H7 (cell line): Measurements from ENCODE around the gene SEC14L1. TPM values are rescaled to one million over a fixed set of nuclear protein-coding genes. Genes with fewer than 3 reads are reported as not detected.
"Not testable (repeated sequence)": the region's sequence is repeated elsewhere in the genome, so short reads cannot be mapped to it uniquely, and the experiment has no call there.

ENCODE experiments used
- DNase-seq: peaks from one replicate; pipeline ENCODE4 v3.0.0; 2012
- H3K27me3 ChIP-seq: 2 replicates; pipeline ENCODE4 v1.6.0; 2011; ENCODE audit warnings: mild to moderate bottlenecking, low read length; ENCODE audit not compliant: control insufficient read depth, insufficient read depth
- H3K36me3 ChIP-seq: replicated peaks from 2 replicates; pipeline ENCODE4 v1.5.1; 2011; ENCODE audit warnings: low read length; ENCODE audit not compliant: control insufficient read depth, insufficient read depth
- H3K4me3 ChIP-seq: 2 replicates; pipeline ENCODE4 v1.5.1; 2011; ENCODE audit warnings: low read depth, mild to moderate bottlenecking, control low read depth, low read length, moderate library complexity; ENCODE audit not compliant: insufficient read depth
- total RNA-seq: library from RNA; depleted of rRNA; stranded (reverse); fragments of >200 nt; shearing (Covaris generic); gene quantifications from 2 replicates; pipeline ENCODE4 v1.2.3, GENCODE V29; 2014

Gene SEC14L1
- total RNA-seq, 1 experiment from 2014 or later, result 45.9 TPM

DNA sequence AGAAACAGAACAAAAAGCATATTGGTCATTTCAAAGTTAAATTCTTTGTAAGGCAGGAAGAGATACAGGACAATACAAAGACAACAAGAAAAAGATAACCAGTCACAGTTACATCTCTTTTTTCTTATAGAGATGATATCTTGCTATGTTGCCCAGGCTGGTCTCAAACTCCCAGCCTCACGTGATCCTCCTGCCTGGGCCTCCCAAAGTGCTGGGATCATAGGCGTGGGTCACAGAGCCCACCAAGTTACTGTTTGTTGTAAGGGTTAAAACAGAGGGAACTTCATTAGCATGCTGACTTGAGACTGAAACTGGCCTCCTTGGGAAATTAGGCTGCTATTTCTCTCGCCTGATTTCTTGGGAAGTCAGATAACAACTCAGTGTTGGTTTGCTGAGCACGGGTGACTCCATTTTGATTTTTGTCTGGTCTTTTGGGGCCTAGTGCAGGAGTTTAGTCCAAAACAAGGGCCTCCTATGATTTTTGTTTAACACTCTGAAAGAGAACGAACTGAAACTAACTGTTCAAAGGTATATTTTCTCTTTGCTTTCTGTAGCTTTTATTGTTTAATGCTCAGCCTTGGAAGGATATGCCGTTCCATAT lies 31.5 kb upstream of the SEC14L1 start:
- Histone ChIP-seq H3K36me3 (no peaks in the 10 kb centered on the region), H3K4me3 (no peak overlapping the region), H3K27me3 (no peaks in the 10 kb centered on the region)
- no peak for DNase-seq

DNA sequence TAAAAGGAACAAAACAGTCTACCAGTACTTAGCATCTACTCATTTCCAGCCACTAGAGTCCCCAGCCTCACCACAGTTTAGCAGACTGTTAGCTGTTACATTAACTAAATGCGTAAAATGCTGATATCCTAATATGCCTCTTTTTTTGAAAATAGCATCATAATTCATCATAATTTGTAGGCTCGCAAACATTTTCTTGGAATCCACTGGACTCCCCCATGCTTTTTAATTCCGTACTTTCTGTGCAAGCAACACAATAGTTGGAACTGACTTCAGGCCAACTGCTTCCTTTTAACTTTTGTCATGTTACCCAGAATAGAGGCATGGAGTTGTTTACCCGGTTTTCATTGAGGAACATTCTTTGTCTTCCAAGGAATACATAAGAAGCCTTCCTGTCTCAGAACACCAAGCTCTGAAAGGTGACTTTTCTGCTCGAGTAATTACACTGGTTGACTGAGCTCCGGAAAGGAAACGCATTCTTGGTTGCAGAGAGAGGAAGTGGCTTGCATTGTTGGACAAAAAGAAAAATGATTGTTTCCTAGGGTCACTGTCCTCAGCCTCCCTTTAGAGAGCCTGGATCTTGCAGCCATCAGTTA lies 30.9 kb upstream of the SEC14L1 start:
- H3K27me3 ChIP-seq, result no peaks in the 10 kb centered on the region
- DNase-seq, result no peak
- H3K4me3 ChIP-seq, result no peak overlapping the region
- no peaks in the 10 kb centered on the region for H3K36me3 ChIP-seq

GRCh38 chr17:77111165-77111933 lies 29.4 kb upstream of the SEC14L1 start:
- H3K27me3 ChIP-seq, H3K4me3 ChIP-seq, DNase-seq, H3K36me3 ChIP-seq: not testable (repeated sequence)

DNA sequence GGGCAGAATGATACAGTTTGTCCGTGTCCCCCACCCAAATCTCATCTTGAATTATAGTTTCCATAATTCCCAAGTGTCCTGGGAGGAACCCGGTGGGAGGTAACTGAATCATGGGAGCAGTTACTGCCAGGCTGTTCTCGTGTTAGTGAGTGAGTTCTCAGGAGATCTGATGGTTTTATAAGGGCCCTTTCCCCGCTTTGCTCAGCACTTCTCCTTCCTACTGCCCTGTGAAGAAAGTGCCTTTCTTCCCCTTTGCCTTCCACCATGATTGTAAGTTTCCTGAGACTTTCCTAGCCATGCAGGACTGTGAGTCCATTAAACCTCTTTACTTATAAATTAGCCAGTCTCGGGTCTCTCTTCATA lies 28.9 kb upstream of the SEC14L1 start:
- H3K27me3 ChIP-seq, result no peaks in the 10 kb centered on the region
- H3K36me3 ChIP-seq, result no peaks in the 10 kb centered on the region
- no peak for DNase-seq
- no peak overlapping the region for H3K4me3 ChIP-seq

GRCh38 chr17:77115510-77115909 lies 25.3 kb upstream of the SEC14L1 start:
- DNase-seq, result no peak
- Histone ChIP-seq H3K27me3 (no peaks in the 10 kb centered on the region), H3K36me3 (no peaks in the 10 kb centered on the region), H3K4me3 (no peak overlapping the region)

GRCh38 chr17:77115947-77116346 lies 24.8 kb upstream of the SEC14L1 start:
- H3K4me3 ChIP-seq, result no peak overlapping the region
- H3K36me3 ChIP-seq, result no peaks in the 10 kb centered on the region
- DNase-seq, result no peak
- H3K27me3 ChIP-seq, result no peaks in the 10 kb centered on the region

DNA sequence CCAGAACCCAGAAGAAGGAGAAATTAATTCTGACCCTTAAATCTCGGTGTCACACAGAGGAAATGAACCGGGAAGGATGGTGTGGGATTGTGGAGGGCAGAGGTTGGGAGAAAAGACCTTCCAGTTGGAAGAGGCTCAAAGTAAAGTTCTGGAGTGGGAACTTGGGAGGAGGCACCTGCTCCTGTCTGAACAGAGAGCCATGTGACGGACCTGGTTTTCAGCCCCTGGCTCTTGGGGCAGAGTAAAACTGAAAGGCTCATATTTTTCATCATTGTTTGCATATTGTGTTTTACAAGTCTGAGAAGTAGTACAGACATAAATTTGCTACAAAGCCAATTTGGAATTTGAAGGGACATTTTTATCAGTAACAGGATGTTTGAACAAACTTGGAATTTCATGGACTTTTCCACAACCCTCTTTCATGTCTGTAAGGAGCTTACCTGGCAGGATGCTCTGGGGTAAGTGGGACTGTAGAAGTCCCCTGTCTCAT lies 24.4 kb upstream of the SEC14L1 start:
- Histone ChIP-seq H3K4me3 (no peak overlapping the region), H3K27me3 (no peaks in the 10 kb centered on the region), H3K36me3 (no peaks in the 10 kb centered on the region)
- DNase-seq, result no peak

GRCh38 chr17:77117415-77117814 lies 23.4 kb upstream of the SEC14L1 start:
- DNase-seq, result no peak
- H3K36me3 ChIP-seq, result no peaks in the 10 kb centered on the region
- no peaks in the 10 kb centered on the region for H3K27me3 ChIP-seq
- H3K4me3 ChIP-seq, result no peak overlapping the region

DNA sequence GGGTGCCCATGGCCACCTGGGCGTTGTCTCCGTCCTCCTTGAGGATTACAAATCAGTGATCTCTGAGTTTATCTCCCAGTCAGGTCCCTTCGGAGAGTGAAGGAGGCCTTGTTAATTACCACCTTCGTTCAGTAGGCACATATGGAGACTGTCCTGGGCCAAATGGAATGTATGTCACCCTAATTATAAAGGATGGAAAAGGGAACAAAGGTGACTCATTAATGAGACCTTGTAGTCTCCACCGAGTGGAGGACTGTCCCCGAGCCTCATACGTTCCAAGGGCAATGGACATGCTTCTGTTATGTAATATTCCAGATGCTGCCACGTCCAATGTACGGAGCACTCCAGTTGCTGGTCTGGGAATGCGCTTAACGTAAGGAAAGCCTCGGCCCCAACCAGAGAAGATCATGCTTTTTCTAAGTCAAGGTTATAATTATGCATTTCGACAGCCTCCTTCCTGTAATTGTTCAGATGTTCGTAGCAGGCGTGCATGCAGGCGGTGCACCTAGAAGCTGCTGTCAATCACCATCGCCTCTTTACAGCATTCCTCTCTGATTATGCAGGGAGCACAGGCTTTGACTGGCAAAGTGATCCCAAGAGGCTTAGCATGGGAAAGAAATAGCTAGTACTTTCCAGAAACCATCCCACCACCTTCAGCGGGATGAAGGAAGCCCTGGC lies 22.4 kb upstream of the SEC14L1 start:
- Histone ChIP-seq H3K27me3 (no peaks in the 10 kb centered on the region), H3K4me3 (no peak overlapping the region), H3K36me3 (no peaks in the 10 kb centered on the region)
- DNase-seq, result no peak

DNA sequence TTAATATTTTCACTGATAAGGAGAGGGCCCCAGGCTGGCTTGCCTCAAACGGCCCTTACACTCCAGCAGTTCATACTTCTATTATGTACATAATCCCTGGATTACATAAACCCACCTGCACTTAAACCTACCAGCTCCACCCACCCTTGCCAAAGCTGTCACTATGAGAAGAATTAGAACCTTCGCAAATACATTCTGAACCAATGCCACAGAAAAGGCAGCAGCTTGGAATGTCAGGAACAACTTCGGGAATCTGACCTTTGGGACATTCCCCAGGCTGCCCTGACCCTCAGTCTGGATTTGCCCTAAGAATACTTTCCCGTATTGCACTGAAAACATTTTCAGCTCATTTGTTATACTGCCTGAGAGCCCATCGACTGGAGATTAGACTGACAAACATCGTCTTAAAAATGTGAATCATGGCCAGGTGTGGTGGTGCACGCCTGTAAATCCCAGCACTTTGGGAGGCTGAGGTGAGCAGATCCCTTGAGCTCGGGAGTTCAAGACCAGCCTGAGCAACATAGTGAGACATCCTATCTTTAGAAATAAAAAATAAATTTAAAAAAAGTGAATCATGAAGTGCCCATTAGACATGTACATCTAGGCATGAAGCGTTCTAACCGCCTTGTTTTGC lies 21.0 kb upstream of the SEC14L1 start:
- Histone ChIP-seq H3K36me3 (no peaks in the 10 kb centered on the region), H3K27me3 (no peaks in the 10 kb centered on the region), H3K4me3 (no peak overlapping the region)
- no peak for DNase-seq

- Histone ChIP-seq H3K36me3 (no peaks in the 10 kb centered on the region), H3K27me3 (no peaks in the 10 kb centered on the region), H3K4me3 (no peak overlapping the region)
- DNase-seq, result no peak
These were observed 19.9 kb upstream of the SEC14L1 start for GRCh38 chr17:77120868-77121267.

- Histone ChIP-seq H3K36me3 (no peaks in the 10 kb centered on the region), H3K4me3 (no peak overlapping the region), H3K27me3 (no peaks in the 10 kb centered on the region)
- DNase-seq, result no peak
These were observed 16.4 kb upstream of the SEC14L1 start for GRCh38 chr17:77124192-77124889.

DNA sequence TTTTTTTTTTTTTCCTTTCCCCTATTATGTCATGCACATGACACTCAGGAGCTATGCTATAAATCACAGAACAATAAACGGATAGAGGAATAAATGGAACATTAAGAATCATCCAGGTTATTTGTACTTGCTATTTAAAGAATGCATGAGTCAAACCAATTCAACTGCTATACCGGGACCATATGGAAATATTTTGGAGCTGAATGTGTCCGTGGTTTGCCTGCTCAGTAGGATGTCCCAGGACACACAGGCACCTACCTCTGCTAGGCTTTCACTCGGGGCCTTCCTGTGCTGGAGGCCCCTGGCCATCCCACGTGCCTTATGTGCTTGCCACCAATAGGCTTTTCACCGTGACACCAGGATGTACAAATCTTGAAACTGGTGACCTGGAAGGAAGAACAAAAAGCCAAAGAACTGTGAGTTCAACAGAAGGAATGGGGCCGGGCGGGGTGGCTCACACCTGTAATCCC lies 15.3 kb upstream of the SEC14L1 start:
- no peak for DNase-seq
- Histone ChIP-seq H3K36me3 (no peaks in the 10 kb centered on the region), H3K27me3 (no peaks in the 10 kb centered on the region), H3K4me3 (no peak overlapping the region)

DNA sequence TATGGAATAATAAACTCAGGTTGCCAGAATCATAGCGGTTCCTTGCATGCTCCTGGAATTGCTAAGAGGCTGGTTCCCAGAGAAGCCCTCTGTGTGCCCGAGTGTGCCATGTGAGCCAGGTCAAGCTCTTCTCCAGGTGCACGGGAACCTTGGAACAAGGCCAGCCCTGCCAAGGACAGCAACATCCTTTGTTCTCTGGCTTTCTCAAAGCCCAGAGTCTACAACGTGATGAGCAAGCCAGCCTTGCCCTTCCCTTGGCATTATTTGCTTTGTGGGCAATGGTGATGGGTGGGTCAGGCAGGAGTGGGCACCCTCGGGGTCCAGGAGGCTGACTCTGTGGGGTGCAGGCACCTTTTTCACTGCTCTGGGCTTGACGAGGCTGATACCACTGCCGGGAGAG lies 14.2 kb upstream of the SEC14L1 start:
- no peaks in the 10 kb centered on the region for H3K36me3 ChIP-seq
- no peak for DNase-seq
- no peak overlapping the region for H3K4me3 ChIP-seq
- H3K27me3 ChIP-seq, result no peaks in the 10 kb centered on the region
